Right lung (tissue), 10 donors: ENCODE results near the gene NMNAT1. TPM values are rescaled to one million over a fixed set of nuclear protein-coding genes. Genes with fewer than 3 reads are reported as not detected.
A peak's percentile ranks its signal among the peaks of the same experiment; 100 is the strongest.

Experiments
- DNase-seq, 2 donors: peaks; one replicate each; pipeline ENCODE4 v3.0.0-alpha.2; 2013
- long read RNA-seq, 8 donors: transcript quantifications; one replicate each; lab custom pipeline, GENCODE V29; 2026
- polyA plus RNA-seq, 5 donors: library from polyadenylated mRNA; unstranded; fragments of 120-200 nt; gene quantifications; one replicate each; pipeline versions ENCODE4 v1.2.1 to v1.2.3, GENCODE V29; 2013; ENCODE audit warnings: inconsistent platforms in 1 of 5, low replicate concordance in 1 of 5; ENCODE audit not compliant: insufficient read length in 5 of 5, insufficient read depth in 1 of 5

NMNAT1 gene
- 10 to 100 TPM; 13.6 to 16.7 (median 14.1) TPM for polyA plus RNA-seq
- long read RNA-seq, donor 1, transcript NMNAT1-201 (5 exons, 3,781 nt): major isoform, 7 of 8 reads
- long read RNA-seq, donor 1, partial matches to known transcripts: 0 of 8 reads
- long read RNA-seq, donor 1, other reads (novel, unspliced or antisense): 0 of 8 reads
- long read RNA-seq, donor 2, transcript NMNAT1-201 (5 exons, 3,781 nt): major isoform, 5 of 5 reads
- long read RNA-seq, donor 2, partial matches to known transcripts: 0 of 5 reads
- long read RNA-seq, donor 2, other reads (novel, unspliced or antisense): 0 of 5 reads
- long read RNA-seq, donor 3, partial matches to known transcripts: 0 of 3 reads
- long read RNA-seq, donor 3, other reads (novel, unspliced or antisense): 0 of 3 reads
- long read RNA-seq, donor 4, partial matches to known transcripts: 0 of 1 reads
- long read RNA-seq, donor 4, other reads (novel, unspliced or antisense): 0 of 1 reads
- long read RNA-seq, donor 5, partial matches to known transcripts: 0 of 5 reads
- long read RNA-seq, donor 5, other reads (novel, unspliced or antisense): 0 of 5 reads
- long read RNA-seq, donor 6, transcript NMNAT1-201 (5 exons, 3,781 nt): major isoform, 8 of 9 reads
- long read RNA-seq, donor 6, partial matches to known transcripts: 0 of 9 reads
- long read RNA-seq, donor 6, other reads (novel, unspliced or antisense): 0 of 9 reads
- long read RNA-seq, donor 7, partial matches to known transcripts: 0 of 2 reads
- long read RNA-seq, donor 7, other reads (novel, unspliced or antisense): 0 of 2 reads
- long read RNA-seq, donor 8, partial matches to known transcripts: 0 of 2 reads
- long read RNA-seq, donor 8, other reads (novel, unspliced or antisense): 0 of 2 reads

DNA sequence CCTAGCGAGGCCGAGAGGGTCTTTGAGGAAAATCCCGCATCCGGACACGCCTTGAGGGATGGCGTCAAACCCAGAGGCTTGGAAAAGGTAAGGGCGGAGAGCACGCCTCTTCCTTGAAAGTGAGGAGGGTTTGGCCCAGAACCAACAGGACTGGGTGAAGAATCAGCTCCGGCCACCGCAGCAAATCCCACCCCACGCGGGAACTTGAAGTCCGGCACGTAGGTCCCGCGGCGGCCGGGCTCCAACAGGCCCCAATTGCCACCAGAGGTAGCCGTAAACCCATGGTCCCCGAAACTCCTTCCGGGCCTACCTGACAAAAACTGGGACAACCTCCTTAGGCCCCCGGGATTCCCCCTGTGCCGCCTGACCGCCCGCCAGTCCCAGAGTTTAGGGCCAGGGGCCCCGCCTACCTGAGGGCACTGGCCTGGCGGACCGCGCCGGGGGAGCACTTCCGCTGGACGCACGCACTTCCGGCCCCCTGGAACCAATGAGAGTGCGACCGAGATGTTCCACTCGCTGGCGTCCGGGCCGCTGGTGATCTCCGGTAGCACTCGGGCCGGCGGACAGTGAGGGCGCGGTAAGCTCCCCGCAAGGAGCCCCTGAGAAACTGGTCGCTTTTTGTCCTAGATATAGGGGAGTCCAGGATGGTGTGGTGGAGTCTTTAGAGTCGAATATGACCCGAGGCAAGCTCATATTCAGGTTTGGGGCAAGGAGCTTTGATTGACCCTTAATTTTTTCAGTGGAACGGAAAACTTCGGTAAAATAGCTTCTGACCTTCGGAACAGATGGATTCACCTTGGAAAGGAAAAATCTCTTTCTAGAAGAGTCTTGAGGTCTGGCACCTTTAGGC is at the start of gene NMNAT1, which contains the start of gene LZIC:
Gene NMNAT1 (plus strand): TSS at position 537 of the 850 bp plus-strand sequence. CDS start 28,599 bp downstream, outside the sequence.
Gene LZIC (minus strand): TSS at position 453 of the 850 bp plus-strand sequence. CDS start 6,772 bp downstream, outside the sequence.
- DNase-seq: peak; percentile 88 to 90

DNA sequence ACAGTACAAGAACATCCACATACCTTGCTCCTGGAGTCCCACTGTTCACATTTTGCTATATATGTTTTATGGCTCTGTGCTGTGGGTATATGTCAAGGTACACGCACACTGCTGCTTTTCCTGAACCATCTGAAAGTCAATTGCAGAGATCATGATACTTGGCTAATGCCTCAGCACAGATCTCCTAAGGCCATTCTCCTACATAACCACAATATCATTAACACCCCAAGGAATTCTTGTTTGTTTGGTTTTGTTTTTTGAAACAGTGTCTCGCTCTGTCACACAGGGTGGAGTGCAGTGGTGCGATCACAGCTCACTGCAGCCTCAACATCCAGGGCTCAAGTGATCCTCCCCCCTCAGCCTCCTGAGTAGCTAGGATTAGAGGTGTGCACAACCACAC is 49.2 kb upstream of the NMNAT1 start:
- DNase-seq: no peak

DNA sequence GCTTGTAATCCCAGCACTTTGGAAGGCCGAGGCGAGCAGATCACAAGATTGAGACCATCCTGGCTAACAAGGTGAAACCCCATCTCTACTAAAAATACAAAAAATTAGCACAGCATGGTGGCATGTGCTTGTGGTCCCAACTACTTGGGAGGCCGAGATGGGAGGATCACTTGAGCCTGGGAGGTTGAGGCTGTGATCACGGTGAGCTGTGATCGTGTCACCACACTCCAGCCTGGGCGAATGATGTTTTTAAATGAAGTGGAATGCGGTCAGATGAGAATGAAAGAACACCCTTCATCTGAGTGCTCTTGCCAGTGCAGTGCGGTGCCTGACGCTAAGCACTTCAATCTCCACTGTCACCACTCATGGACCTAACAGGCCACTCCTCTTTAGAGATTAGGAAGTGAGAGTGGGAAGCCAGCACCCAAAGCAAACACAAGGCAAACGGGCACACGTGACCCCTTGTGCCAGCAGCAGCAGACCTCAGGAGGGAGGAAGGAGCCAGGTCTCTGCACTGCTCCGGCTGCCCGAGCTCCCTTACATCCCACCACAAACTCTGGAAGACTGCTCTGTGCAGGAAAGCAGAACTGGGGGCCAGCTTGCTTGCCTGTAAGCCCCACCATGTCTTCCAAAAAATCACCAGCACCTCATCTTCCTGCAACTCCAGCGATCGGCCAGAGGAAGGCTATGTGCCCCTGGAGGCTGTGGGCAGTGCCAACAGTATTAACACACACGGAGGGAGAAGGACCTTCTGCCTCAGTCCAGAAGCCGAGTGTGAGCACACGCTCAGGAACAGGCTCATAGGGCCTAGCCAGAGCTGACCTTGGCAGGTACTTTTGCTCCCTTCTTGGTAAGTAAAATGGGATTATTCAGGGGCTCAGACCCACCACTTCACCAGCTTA is 42.9 kb upstream of the NMNAT1 start:
- DNase-seq: peak; percentile 67 to 73

DNA sequence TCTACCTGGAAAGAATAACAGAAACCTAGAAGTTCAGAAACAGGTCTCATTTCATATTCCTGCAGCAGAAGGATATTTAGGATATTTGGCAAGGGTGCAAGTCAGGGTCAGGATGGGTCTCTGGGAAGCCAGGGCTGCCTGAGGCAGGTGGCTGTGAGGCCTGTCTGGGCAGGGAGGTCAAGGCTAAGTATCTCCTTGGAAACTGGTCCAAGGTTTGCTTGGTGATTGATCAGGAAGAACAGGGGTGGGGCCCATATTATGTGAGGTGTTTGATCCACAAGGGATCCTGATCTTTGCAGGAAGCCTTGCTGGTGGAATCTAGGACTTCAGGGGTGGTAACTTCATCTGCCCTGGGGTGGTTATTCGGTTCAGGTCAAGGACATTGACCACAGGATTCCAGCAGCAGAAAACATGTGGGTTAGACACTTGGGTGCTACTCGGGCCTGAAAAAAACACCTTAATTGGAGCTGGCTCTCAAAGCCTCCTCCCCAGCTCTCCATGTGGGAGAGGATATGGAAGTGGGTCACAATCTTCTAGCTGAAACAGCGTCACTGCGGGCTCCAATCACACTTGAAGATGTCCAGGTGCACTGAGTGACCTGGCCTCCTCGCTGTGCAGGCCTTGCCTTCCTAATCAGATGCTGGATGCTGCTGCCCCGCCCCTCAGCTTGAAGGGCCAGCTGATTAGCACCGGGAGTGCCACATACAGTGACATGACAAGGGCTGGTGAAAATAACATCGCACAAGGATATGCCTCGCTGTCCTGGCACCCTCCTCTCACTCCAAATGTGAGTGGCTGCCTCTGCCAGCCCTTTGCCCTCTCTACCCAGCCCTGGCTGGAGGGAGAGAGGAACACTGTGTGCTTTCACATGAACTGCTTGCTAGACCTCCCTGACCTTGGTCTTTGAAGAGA is 41.9 kb upstream of the NMNAT1 start:
- no peak for DNase-seq

DNA sequence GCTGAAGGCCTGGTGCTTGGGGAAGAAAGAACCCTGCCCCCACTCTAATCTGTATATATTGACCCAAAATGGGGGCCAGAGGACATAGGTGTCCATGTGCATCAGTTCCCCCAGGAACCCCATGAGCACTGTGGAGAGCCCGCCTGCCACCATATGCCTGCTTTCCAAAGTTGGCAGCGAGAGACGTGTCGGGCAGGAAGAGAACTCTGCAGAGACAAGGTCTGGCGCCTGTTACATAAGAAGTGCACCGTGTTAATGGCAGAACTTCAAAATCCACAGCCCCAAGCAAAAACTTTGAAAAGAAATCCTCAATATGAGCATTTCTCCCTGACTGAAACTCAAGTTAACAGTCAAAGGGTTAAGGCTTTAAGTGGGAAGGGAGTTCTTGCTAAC is 41.2 kb upstream of the NMNAT1 start:
- DNase-seq: no peak

DNA sequence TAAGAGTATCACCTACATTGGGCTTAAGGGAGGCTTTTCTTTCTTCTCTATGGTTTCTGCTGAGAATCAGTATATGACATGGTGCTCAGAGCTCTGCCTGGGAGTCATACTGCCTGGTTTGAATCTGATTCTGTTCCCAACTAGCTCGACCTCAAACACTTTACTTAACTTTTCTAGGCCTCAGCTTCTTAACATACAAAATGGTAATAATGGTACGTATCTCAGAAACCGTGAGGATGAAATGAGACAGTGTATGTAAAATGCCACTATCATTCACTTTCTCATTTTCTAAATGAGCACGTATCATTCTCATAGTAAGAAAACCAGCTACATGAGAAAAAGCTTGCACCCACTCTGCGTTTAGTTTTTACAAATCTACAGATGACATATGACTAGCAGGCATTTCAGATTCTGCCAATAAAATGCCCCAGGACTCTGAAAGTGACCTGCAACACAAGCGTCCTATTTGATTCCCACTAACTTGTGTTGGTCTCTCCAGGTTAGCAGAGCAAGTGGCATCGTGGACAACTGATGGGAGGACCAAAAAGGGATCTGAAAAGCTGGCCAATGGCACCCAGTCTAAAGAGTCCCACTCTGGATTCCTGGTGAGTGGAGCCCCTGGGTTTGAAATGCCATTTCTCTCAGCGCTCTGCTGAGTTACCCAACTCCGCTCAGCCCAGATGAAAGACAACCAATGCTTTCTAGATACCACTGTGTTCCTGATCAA is 39.3 kb upstream of the NMNAT1 start:
- no peak for DNase-seq

DNA sequence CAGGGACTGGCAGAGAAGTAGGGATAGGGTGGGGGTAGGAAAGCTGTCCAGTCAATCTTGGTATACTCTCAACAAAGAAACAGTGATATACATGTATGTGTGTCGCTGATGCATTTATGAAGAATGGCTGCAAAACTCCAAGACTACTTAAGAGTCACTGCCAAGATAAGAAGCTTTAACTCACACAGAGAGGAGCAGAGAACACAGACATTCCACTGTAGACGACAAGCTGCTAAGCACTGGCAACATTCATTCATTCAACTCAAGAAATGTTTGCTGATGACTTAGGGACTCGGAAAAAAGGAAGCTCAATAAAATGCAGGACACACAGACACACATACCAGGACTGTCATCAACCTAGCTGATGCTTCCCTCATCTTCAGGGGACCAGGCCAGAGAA is 38.7 kb upstream of the NMNAT1 start:
- no peak for DNase-seq

DNA sequence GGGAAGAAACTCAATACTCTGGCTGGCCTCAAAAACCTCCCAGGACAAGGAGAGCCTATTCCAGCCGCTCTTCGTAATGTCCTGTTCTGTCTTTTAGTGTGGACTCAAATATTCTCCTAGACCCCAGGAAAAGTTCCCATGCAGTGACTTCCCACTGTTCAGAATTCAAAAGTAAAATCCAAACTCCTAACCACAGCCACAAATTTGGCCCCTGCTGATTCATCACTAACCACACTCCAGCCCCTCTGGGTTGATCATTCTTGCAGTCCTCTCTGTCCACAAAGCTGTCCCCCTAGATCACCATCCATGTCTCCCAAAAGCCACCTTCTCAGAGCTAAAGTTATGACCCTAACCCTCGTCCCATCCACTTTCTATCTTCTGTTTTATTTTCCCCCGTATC is 38.3 kb upstream of the NMNAT1 start:
- no peak for DNase-seq

DNA sequence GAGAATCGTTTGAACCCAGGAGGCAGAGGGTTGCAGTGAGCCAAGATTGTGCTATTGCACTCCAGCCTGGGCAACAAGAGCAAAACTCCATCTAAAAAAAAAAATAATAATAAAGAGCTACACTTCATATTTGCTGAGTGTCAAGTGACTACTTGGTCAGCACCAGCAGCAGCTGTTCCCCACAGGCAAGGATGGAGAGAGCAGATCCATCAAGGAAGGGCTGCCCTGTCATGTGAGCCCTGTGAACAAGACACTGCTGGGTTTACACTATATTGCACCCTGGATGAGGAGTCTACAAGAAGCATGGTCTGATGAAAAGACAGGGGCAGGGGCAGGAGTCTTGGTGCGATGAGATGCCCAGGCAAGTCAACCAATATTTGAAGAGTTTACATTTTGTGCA is 36.8 kb upstream of the NMNAT1 start:
- DNase-seq: no peak

DNA sequence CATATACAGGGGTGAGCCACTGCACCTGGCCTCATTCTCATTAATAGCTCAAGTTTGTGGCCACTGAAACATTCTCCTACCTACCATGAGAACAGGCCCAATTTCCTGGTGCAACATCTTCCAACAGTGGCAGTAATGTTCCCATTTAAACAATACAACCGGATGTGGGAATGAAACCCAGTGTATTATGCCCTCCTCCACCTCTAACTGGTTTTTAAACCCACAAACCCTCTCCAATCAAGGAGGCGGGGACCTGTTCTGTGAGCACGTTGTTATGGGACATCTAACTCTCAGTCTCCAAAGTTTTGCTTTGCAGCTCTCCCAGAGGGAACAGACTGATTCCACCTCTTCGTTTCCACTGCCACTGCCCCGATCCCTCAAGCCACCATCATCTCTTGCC is 35.8 kb upstream of the NMNAT1 start:
- no peak for DNase-seq

DNA sequence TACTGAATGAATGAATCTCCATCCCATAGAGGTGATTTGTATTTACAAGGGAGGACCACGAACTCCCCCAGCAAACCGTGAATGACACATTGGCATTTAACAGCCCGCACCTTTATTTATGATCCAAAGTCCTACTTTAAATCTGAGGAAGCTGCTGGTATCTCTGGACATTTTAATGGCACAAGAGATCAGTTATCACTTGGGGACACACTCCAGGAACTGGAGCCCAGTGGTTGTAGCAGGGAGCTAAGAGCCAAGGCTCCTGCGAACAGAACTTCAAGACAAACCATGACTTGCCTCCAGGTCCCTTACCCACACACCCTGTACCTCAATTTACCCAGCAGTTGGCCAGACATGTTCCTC is 34.4 kb upstream of the NMNAT1 start:
- no peak for DNase-seq

DNA sequence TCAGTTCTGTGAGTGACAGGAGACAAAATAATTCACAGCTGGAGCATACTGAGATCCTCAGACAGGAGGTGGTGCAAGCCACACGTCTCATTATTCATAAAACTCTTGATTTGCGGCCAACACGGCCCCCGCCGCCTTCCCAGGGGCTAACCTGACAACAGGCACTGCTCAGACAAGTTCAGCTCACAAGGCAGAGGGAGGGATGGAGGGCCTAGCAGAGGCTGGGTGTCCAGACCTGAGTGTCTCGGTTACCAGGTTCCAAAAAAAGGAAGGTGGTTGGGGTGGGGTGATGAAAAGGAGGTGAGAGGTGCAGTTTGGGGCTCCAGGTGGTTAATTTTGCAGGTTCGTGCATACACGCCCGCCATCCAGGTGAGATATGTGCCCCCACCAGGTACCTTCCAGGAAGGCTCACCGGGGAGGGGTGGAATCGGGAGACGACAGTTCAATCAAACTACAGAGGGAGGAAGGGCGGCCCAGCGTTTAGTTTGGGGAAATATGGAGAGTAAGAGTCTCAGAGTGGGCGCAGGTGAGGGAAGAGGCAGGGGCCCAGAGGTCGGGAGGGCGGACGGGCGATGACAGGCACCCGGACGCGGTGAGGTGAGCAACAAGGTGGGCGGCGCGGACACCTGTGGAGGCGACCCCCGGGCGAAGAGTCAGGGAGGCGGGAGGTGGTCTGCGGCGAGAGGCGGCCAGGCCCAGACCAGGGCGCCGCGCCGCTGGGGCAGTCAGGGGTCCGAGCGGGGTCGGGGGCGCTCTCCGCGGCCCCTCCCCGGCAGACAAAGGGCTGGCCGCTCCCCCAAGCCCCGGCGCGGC is 33.8 kb upstream of the NMNAT1 start:
- DNase-seq: no peak

DNA sequence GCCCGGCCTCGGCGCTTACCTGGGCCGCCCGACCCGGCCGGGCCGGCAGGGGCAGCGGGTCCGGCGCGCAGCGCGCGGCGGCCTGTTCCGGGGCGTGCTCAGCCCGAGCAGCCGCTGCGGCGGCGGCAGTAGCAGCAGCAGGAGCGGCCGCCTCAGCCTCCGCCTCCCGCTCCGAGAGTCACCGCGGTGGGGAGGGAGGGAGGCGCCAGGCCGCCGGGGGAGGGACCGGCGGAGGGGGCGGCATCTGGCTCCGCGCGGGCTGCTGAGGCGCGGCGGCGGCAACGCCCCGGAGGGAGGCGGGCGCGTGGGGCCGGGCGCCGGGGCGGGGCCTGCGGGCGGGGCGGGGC is 33.2 kb upstream of the NMNAT1 start, which contains the start of gene CTNNBIP1:
Gene CTNNBIP1 (minus strand): TSS at position 194 of the 347 bp plus-strand sequence. CDS start 38,205 bp downstream, outside the sequence.
- DNase-seq: no peak

DNA sequence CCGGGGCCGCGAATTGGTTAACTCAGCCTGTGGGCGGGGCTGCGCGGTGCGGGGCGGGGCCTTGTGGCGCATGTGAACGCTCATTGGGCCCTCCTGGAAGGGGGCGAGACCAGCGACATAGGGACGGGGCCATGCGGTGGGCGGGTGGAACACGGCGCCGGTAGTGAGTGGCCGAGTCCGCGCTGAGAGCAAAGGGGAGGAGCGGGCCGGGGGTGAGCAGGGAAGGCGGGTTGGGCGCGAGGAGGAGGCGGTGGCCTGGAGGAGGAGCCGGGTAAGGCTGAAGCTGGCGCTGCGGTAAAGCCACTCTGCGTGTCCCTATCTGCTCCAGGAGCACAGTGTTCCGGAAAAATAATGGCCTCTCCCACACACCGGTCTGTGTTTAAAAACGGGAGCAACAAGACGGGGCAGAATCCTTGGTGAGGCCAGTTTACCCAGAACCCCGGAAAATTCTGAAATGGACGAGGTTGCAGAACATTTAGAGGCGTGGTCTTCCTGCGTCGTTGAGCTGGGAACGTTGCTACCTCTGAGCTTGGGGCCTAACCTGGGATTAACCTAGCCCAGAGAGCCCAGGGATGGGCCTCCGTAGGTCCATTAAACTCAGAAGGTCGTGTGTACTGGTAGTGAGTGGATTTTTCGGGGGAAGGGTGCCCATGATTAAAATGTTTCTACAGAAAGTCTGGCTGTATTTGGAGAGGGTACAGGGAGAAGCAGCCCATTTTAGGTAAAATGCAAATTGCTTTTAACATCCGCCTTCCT is 32.7 kb upstream of the NMNAT1 start:
- DNase-seq: peak; percentile 99

DNA sequence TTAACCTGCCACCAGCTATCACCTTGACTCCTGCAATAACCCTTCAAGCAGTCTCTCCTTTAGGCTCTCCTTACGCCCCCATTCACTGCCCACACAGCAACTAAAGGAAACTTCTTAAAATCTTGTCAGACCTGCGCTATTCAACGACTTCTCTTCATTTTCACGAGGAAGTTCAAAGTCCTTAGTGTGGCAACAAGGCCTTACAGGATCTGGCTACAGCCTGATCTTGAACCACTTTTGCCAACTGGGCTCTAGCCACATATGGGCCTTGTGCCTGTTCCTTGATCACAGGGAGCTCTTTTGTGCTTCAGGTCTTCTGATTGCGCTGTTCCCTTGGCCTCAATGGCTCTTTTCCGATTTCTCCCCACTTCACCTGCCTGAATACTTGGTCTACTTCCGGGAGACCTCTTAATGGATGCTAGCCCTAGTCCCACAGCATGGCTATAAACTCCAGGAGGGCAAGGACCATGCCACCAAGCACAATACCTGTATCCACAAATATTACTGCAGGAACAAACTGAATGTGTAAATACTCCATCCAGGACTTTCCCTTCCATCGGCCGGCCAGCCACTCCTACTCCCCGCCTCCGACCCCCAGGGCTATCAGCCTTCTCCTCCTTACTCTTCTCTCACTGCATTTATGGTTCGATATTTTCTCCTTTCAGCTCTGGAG is 30.9 kb upstream of the NMNAT1 start:
- DNase-seq: no peak

DNA sequence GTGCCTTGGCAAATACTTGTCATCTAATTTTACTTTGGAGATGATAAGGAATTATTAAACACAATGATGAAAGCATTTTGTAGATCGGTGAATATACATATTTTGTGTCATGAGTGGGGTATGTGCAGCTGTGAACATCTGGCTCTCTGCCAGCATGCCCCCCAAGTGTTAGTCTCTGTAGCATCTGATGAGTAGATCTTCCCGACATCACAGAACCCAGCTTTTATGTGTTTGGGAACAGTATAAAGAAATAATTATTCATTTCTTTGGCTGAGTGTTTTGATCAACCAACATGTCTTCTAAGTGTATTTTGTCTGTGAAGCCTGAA is 28.7 kb upstream of the NMNAT1 start:
- no peak for DNase-seq

DNA sequence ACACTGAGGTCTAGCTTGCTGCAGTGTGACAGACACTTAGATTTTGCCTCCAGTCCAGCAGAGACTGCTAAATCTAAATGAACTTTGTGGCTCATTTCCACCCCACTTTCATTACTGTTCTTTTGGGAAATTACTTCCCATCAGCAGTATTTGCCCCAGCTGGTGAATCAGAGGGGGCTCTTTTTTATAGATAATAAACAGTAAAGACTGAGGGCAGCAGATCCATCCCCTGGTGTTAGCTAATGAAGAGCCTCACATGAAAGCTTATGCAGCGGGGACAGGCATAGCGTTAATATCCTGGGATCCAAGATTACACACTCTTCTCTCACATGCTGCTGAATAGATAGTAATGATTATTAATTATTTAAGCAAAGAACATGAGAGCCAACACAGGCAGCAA is 26.8 kb upstream of the NMNAT1 start:
- no peak for DNase-seq
